B cell (primary cell): ENCODE measurements around the gene CTRB1. TPM values are rescaled to one million over a fixed set of nuclear protein-coding genes. Genes with fewer than 3 reads are reported as not detected.
"Not testable (repeated sequence)": the region's sequence is repeated elsewhere in the genome, so short reads cannot be mapped to it uniquely, and the experiment has no call there.

Source experiments
- ATAC-seq: fragments of 200-7000 bp; cut with Tn5 transposase; one replicate; pipeline ENCODE4 v1.10.0; 2021; ENCODE audit warnings: low read depth, mild to moderate bottlenecking, moderate number of reproducible peaks, moderate library complexity
- CTCF ChIA-PET: fragments of 350-600 bp; sonication (Branson Sonifier 250); formaldehyde crosslinking; loops from one replicate; lab custom pipeline; 2021; ENCODE audit warnings: antibody characterized with exemption, inconsistent platforms; lab: Charles Lee
- POLR2A ChIA-PET: fragments of 350-600 bp; sonication (Branson Sonifier 250); formaldehyde crosslinking; loops from one replicate; lab custom pipeline; 2021; ENCODE audit warnings: antibody characterized with exemption; lab: Charles Lee
- DNase-seq: peaks from one replicate; pipeline ENCODE4 v3.0.0; 2013
- H2AFZ ChIP-seq: 2 replicates; pipeline ENCODE4 v1.6.1; 2012; ENCODE audit warnings: mild to moderate bottlenecking, low read depth, low read length; ENCODE audit not compliant: insufficient read depth, poor library complexity, severe bottlenecking
- H3K27ac ChIP-seq, 2 donors: 1 replicate in 1 of 2; 2 replicates in 1 of 2; pipeline ENCODE4 v1.5.1; 2012 to 2013; ENCODE audit warnings: low read length in 2 of 2, mild to moderate bottlenecking in 2 of 2, moderate library complexity in 1 of 2
- H3K27me3 ChIP-seq, 4 experiments: fragments of 200-600 bp in 1 of 4; sonication (generic) in 1 of 4; replicated peaks in 1 of 4; 1 replicate in 2 of 4; 2 replicates in 2 of 4; pipeline versions ENCODE4 v1.6.1 to v1.7.0; 2013 to 2016; ENCODE audit warnings: low read length in 3 of 4, mild to moderate bottlenecking in 2 of 4, mixed read lengths in 1 of 4, moderate library complexity in 1 of 4; ENCODE audit not compliant: insufficient read depth in 4 of 4, control insufficient read depth in 3 of 4; ENCODE audit errors: control extremely low read depth in 1 of 4
- H3K36me3 ChIP-seq, 2 experiments: replicated peaks in 1 of 2; 1 replicate in 1 of 2; 2 replicates in 1 of 2; pipeline versions ENCODE4 v1.6.1 to v1.7.1; 2013; ENCODE audit warnings: low read length in 1 of 2; ENCODE audit not compliant: insufficient read depth in 2 of 2, control insufficient read depth in 1 of 2; ENCODE audit errors: control extremely low read depth in 1 of 2, extremely low read depth in 1 of 2
- H3K4me1 ChIP-seq, 2 donors: fragments of 200-600 bp in 1 of 2; sonication (generic) in 1 of 2; 1 replicate in 1 of 2; 2 replicates in 1 of 2; pipeline versions ENCODE4 v1.5.1 to v1.6.1; 2013 to 2017; ENCODE audit warnings: low read length in 2 of 2; ENCODE audit not compliant: control insufficient read depth in 2 of 2, insufficient read depth in 2 of 2
- H3K4me2 ChIP-seq: replicated peaks from 2 replicates; pipeline ENCODE3; 2012; ENCODE audit warnings: mild to moderate bottlenecking, low read depth, low read length; ENCODE audit not compliant: poor library complexity, severe bottlenecking
- H3K4me3 ChIP-seq, 5 experiments: fragments of 200-600 bp in 1 of 5; sonication (generic) in 1 of 5; 1 replicate in 3 of 5; 2 replicates in 2 of 5; pipeline versions ENCODE4 v1.5.1 to v1.7.0; 2011 to 2016; ENCODE audit warnings: low read length in 4 of 5, mild to moderate bottlenecking in 4 of 5, low read depth in 2 of 5, control low read depth in 1 of 5, moderate library complexity in 1 of 5; ENCODE audit not compliant: insufficient read depth in 1 of 5; ENCODE audit errors: control extremely low read depth in 1 of 5, extremely low read depth in 1 of 5
- H3K79me2 ChIP-seq: fragments of 200-600 bp; sonication (generic); one replicate; pipeline ENCODE4 v1.6.0; 2016; ENCODE audit warnings: low read length; ENCODE audit not compliant: control insufficient read depth, insufficient read depth
- H3K9ac ChIP-seq: fragments of 200-600 bp; sonication (generic); 2 replicates; pipeline ENCODE4 v1.6.1; 2017; ENCODE audit warnings: mild to moderate bottlenecking, low read length, moderate library complexity
- H3K9me3 ChIP-seq, 3 donors: one replicate each; pipeline versions ENCODE4 v1.6.1 to v1.7.1; 2013; ENCODE audit warnings: low read length in 2 of 3; ENCODE audit not compliant: control insufficient read depth in 2 of 3, insufficient read depth in 1 of 3; ENCODE audit errors: control extremely low read depth in 1 of 3
- H4K20me1 ChIP-seq: 2 replicates; pipeline ENCODE4 v1.6.0; 2012; ENCODE audit warnings: mild to moderate bottlenecking, low read length; ENCODE audit not compliant: insufficient read depth, control insufficient read depth, poor library complexity, severe bottlenecking
- H3K27ac Mint-ChIP-seq: one replicate; pipeline ENCODE4 v1.8.0; 2021; ENCODE audit warnings: mixed read lengths
- H3K27me3 Mint-ChIP-seq: one replicate; pipeline ENCODE4 v1.8.0; 2021; ENCODE audit warnings: mixed read lengths
- H3K4me1 Mint-ChIP-seq: one replicate; pipeline ENCODE4 v1.8.0; 2021; ENCODE audit warnings: mixed read lengths
- H3K4me3 Mint-ChIP-seq: one replicate; pipeline ENCODE4 v1.8.0; 2021; ENCODE audit warnings: mixed read lengths
- H3K9me3 Mint-ChIP-seq: one replicate; pipeline ENCODE4 v1.8.0; 2022; ENCODE audit warnings: mixed read lengths; ENCODE audit not compliant: insufficient read depth
- CTCF ChIP-seq: fragments of 200-600 bp; IDR thresholded peaks from one replicate; pipeline ENCODE4 v1.8.0; 2022; ENCODE audit warnings: antibody characterized with exemption, mild to moderate bottlenecking
- EZH2 ChIP-seq: IDR thresholded peaks from 2 replicates; pipeline ENCODE4 v1.6.1; 2012; ENCODE audit warnings: borderline replicate concordance, low read depth, mild to moderate bottlenecking, moderate library complexity, low read length; ENCODE audit not compliant: insufficient read depth, poor library complexity, severe bottlenecking
- WGBS: methylation state at CpG from one replicate; pipeline ENCODE4 v1.1.5; 2013; ENCODE audit warnings: missing lambda C conversion rate; ENCODE audit not compliant: insufficient coverage; 5-methylcytosine and 5-hydroxymethylcytosine counted together
- intact Hi-C: fragments of 100-400 bp; cut with micrococcal nuclease; formaldehyde crosslinking; loops from one replicate; pipeline ENCODE4 v1.10.0; 2022
- polyA plus RNA-seq: library from polyadenylated mRNA; depleted of rRNA; stranded (reverse); fragments of >200 nt; gene quantifications from 2 replicates; pipeline ENCODE4 v1.2.3, GENCODE V29; 2012
- total RNA-seq, 2 donors: library from RNA; stranded (reverse); fragments of 120-200 nt in 1 of 2; gene quantifications; 1 replicate in 1 of 2; 2 replicates in 1 of 2; pipeline versions ENCODE4 v1.2.3 to v1.2.4, GENCODE V29; 2013 to 2022

CTRB1 gene
- total and polyA plus RNA-seq, 2 donors (not counting 1 experiment from before 2014, with no cell fraction given) = not detected

GRCh38 chr16:75223129-75223528 is 4.3 kb downstream of the CTRB1 start:
- H3K9me3 Mint-ChIP-seq, H3K27ac ChIP-seq, H2AFZ ChIP-seq, H3K27ac Mint-ChIP-seq, DNase-seq, H4K20me1 ChIP-seq, H3K4me3 ChIP-seq, H3K79me2 ChIP-seq, POLR2A ChIA-PET, H3K4me2 ChIP-seq, intact Hi-C loops, H3K9ac ChIP-seq, H3K4me1 ChIP-seq, ATAC-seq, H3K36me3 ChIP-seq, H3K4me3 Mint-ChIP-seq, H3K9me3 ChIP-seq: not testable (repeated sequence)
- peaks cover 0 to 22% (median 3%) of the 10 kb centered on the region in 4 experiments for H3K27me3 ChIP-seq
- 100% methylated on average over 4 of the region's 20 CpGs for WGBS
- Mint-ChIP-seq H3K27me3 (peaks cover 19% of the 10 kb centered on the region), H3K4me1 (peaks cover 13% of the 10 kb centered on the region)
- CTCF ChIA-PET = interaction anchor here (1.0 to 1.3 kb wide), 2 partner anchors 19 to 22 kb away, joined by 3 to 4 read pairs; no protein-coding TSS in a partner anchor

- Mint-ChIP-seq H3K9me3 (no peaks in the 10 kb centered on the region), H3K4me3 (no peak overlapping the region), H3K27ac (no peak overlapping the region), H3K4me1 (peaks cover 8% of the 10 kb centered on the region), H3K27me3 (peaks cover 19% of the 10 kb centered on the region)
- Histone ChIP-seq H3K9me3 (peaks cover 0 to 3% (median 0%) of the 10 kb centered on the region in 3 donors), H3K4me1 (no peaks in the 10 kb centered on the region), H3K27ac (no peak overlapping the region), H3K4me3 (no peak overlapping the region), H4K20me1 (no peaks in the 10 kb centered on the region), H3K9ac (no peak overlapping the region), H3K36me3 (no peaks in the 10 kb centered on the region), H3K79me2 (no peaks in the 10 kb centered on the region), H3K4me2 (no peak overlapping the region), H3K27me3 (peaks cover 0 to 32% (median 3%) of the 10 kb centered on the region in 4 experiments), H2AFZ (no peak overlapping the region)
- CTCF ChIA-PET = no interaction called here
- WGBS = 81% methylated on average over 18 of the region's 20 CpGs
- DNase-seq (no peak), ATAC-seq (no peak)
- intact Hi-C loops = no loop called here
- TF ChIP-seq EZH2 (no peak), CTCF (no peak)
- POLR2A ChIA-PET = no interaction called here
Observed at GRCh38 chr16:75224306-75225082, 5.7 kb downstream of the CTRB1 start.
